Esophagus squamous epithelium (tissue), 5 donors: Measurements from ENCODE around the gene FGD2. TPM values are rescaled to one million over a fixed set of nuclear protein-coding genes. Genes with fewer than 3 reads are reported as not detected.

Source experiments
- DNase-seq: peaks from one replicate; lab custom pipeline; 2025; lab: John Stamatoyannopoulos, UW
- H3K27ac ChIP-seq, 4 donors: fragments of 200-600 bp; sonication (generic); one replicate each; pipeline ENCODE4 v1.5.1; 2016 to 2019; ENCODE audit warnings: mild to moderate bottlenecking in 1 of 4
- H3K27me3 ChIP-seq, 4 donors: fragments of 200-600 bp; sonication (generic); 1 replicate in 3 of 4; 2 replicates in 1 of 4; pipeline versions ENCODE4 v1.5.1 to v1.6.0; 2017 to 2021; ENCODE audit warnings: antibody characterized with exemption in 1 of 4
- H3K36me3 ChIP-seq, 3 donors: fragments of 200-600 bp; sonication (generic); one replicate each; pipeline ENCODE4 v1.5.1; 2016 to 2019
- H3K4me1 ChIP-seq, 3 donors: fragments of 200-600 bp; sonication (generic); one replicate each; pipeline ENCODE4 v1.5.1; 2017 to 2019
- H3K4me3 ChIP-seq, 4 donors: fragments of 200-600 bp; sonication (generic); 1 replicate in 3 of 4; 2 replicates in 1 of 4; pipeline ENCODE4 v1.5.1; 2016 to 2019; ENCODE audit warnings: mild to moderate bottlenecking in 2 of 4, moderate library complexity in 1 of 4
- H3K9me3 ChIP-seq, 3 donors: fragments of 200-600 bp; sonication (generic); one replicate each; pipeline ENCODE4 v1.5.1; 2016 to 2019
- POLR2A ChIP-seq, 4 donors: fragments of 450-650 bp; IDR thresholded peaks; one replicate each; pipeline ENCODE4 v1.6.1; 2017; ENCODE audit warnings: antibody characterized with exemption in 4 of 4, mild to moderate bottlenecking in 4 of 4, moderate library complexity in 3 of 4
- WGBS, 2 donors: methylation state at CpG; one replicate each; pipeline ENCODE4 v1.1.5; 2018; 5-methylcytosine and 5-hydroxymethylcytosine counted together
- intact Hi-C: fragments of 100-400 bp; cut with DNase I; formaldehyde crosslinking; loops from one replicate; pipeline ENCODE4 v1.15.0; 2022
- total RNA-seq, 4 donors: library from RNA; depleted of rRNA; stranded (reverse); fragments of >200 nt; gene quantifications; one replicate each; pipeline ENCODE4 v1.1.0, GENCODE V29; 2016
- TF ChIP-seq, protein P1 (sequence below), 6 experiments: fragments of 450-650 bp in 4 of 6; fragments of 200-600 bp in 2 of 6; sonication (generic) in 2 of 6; IDR thresholded peaks; one replicate each; pipeline ENCODE4 v1.5.1; 2016 to 2019; ENCODE audit warnings: antibody characterized with exemption in 6 of 6, mild to moderate bottlenecking in 4 of 6, moderate library complexity in 4 of 6
- donor health status: DM: yes; HTN: yes; CAD: no.

The FGD2 gene
- total RNA-seq, 4 donors from 2014 or later = 2.6 to 13.4 (median 5.3) TPM

DNA sequence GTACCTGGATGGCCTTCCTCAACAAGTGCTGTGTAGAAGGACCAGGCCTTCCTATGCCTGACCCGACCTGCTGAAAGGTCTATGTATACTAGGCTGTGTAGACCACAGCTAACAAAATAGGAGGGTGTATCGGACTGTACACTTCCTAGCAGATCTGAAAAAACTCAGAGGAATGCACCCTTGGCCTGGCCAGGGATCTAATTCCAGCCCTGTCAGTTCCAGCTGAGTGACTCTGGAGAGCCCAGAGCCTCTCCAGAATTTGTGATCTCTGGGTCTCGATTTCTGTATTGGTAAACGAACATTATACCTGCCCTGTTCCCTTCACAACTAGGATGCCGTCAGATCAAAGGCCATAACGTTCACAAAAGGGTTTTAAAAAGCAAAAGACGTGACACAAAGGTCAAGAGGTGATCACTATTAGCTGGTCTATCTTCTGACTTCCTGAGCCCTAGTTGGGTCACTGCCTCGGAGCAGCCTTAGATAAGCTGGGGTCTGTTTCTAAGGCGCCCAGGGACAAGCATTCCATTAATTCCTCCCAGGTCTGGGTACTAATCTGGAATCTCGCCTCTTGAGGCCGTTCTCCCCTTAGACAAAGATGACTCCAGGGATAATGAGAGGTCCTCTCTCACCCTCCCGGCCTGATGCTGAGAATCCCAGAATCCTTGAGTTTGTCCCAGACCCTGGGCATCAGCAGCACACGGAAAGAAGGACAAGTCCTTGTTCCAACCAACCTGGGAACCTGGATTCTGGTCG is 33.4 kb upstream of the FGD2 start:
- Histone ChIP-seq H3K36me3 (peaks cover 51 to 100% (median 76%) of the 10 kb centered on the region in 3 donors), H3K4me1 (peaks cover 0 to 38% (median 21%) of the 10 kb centered on the region in 3 donors), H3K27me3 (no peaks in the 10 kb centered on the region), H3K27ac (no peak overlapping the region), H3K9me3 (no peaks in the 10 kb centered on the region), H3K4me3 (no peak overlapping the region)
- DNase-seq = no peak
- WGBS, 2 donors = 87 to 88% methylated on average over 10 to 12 of the region's 14 CpGs
- intact Hi-C loops = no loop called here
- TF ChIP-seq, protein P1, sequence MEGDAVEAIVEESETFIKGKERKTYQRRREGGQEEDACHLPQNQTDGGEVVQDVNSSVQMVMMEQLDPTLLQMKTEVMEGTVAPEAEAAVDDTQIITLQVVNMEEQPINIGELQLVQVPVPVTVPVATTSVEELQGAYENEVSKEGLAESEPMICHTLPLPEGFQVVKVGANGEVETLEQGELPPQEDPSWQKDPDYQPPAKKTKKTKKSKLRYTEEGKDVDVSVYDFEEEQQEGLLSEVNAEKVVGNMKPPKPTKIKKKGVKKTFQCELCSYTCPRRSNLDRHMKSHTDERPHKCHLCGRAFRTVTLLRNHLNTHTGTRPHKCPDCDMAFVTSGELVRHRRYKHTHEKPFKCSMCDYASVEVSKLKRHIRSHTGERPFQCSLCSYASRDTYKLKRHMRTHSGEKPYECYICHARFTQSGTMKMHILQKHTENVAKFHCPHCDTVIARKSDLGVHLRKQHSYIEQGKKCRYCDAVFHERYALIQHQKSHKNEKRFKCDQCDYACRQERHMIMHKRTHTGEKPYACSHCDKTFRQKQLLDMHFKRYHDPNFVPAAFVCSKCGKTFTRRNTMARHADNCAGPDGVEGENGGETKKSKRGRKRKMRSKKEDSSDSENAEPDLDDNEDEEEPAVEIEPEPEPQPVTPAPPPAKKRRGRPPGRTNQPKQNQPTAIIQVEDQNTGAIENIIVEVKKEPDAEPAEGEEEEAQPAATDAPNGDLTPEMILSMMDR (IDR thresholded peaks at IDR 0.05) = no peak
- TF ChIP-seq POLR2A (IDR thresholded peaks at IDR 0.05) = no peak

DNA sequence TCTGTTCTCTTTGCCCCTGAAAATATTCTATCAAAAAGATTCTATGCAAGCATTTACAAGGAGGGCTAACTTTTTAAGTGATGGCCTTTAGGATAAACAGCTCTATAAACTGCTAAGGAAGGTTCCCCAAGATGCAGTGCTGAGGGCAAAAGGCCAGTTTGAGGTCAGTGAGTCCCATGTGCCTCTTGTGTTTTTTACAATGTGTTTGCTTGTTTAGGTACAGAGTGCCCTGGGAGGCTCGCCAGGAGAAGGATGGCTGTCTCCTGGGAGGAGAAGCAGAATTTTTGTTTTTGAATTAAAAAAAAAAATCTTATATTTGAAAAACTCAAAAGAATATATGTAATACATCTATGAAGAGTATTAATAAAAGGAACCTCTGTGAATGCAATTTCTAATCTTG is 32.3 kb upstream of the FGD2 start:
- DNase-seq = no peak
- no peak for TF ChIP-seq POLR2A (IDR thresholded peaks at IDR 0.05)
- TF ChIP-seq, protein P1 (IDR thresholded peaks at IDR 0.05) = no peak
- H3K36me3 ChIP-seq = peaks cover 53 to 100% (median 83%) of the 10 kb centered on the region in 3 donors
- whole genome bisulfite sequencing, 2 donors = 83 to 100% methylated on average over 1 of the region's 1 CpG
- H3K27me3 ChIP-seq = no peaks in the 10 kb centered on the region
- no peak overlapping the region for H3K27ac ChIP-seq
- peaks cover 0 to 33% (median 21%) of the 10 kb centered on the region in 3 donors for H3K4me1 ChIP-seq
- intact Hi-C loops = no loop called here
- no peak overlapping the region for H3K4me3 ChIP-seq
- no peaks in the 10 kb centered on the region for H3K9me3 ChIP-seq

DNA sequence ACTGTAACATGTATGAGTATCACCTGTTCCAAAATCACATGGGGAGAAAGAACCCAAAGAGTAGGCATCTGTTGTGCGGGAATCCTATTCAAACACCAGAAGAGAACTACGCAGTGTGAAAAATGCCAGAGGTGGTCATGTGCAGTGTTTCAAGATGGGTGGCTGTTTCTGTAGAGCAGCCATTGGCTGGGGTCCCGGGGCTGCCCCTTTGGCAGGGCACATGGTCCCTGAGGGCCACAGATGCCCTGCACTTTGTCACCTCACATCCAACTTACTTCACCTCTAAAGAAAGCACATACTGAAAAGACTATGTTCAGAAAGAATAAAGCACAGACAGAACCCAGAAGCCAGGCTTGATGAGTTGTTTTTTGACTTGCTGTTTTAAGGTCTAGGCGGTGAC is 31.8 kb upstream of the FGD2 start:
- no peaks in the 10 kb centered on the region for H3K27me3 ChIP-seq
- TF ChIP-seq, protein P1 (IDR thresholded peaks at IDR 0.05) = no peak
- TF ChIP-seq POLR2A (IDR thresholded peaks at IDR 0.05) = no peak
- 89 to 92% methylated on average over 4 of the region's 4 CpGs for WGBS, 2 donors
- peaks cover 0 to 29% (median 17%) of the 10 kb centered on the region in 3 donors for H3K4me1 ChIP-seq
- H3K27ac ChIP-seq = no peak overlapping the region
- H3K9me3 ChIP-seq = no peaks in the 10 kb centered on the region
- DNase-seq = no peak
- no peak overlapping the region for H3K4me3 ChIP-seq
- H3K36me3 ChIP-seq = peaks cover 52 to 100% (median 83%) of the 10 kb centered on the region in 3 donors
- intact Hi-C loops = no loop called here

DNA sequence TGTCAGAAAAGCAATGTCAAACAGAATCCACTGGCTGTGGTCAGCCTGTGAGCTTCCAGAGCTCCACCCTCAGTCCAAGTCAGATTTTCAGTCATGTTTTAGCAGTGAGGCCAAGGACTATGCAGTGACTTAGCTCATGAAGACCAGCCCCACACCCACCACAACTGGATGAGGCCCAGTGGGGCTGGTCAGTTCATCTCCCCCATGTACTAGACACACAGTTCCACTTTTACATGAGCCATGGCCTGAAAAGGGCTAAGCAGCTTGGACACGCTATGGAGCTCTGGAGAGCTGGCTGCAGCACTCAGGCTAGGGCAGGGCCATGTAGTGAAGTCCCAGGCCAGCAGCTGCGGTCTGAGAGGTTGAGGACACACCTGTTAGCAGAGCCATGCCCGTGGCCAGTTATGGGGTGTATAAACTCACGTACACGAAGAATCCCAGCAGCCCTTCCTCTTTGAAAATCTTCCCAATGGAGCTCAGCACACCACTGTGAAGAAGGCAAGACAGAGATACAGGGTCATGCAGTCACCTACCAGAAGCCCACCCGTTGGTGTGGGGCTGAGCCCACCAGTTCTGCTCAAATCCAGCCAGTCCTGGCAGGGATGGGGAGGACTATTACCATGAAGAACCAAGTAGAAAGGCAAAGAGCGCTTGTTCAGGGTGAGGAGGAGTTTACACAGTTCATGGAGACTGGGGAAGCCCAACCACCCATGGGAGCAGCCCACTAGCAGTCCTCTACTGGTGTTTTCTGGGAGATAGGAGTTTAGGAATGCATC is 30.0 kb upstream of the FGD2 start:
- TF ChIP-seq POLR2A (IDR thresholded peaks at IDR 0.05) = no peak
- TF ChIP-seq, protein P1 (IDR thresholded peaks at IDR 0.05) = no peak
- no peak overlapping the region for H3K4me3 ChIP-seq
- WGBS, 2 donors = 75 to 89% methylated on average over 5 of the region's 7 CpGs
- intact Hi-C loops = no loop called here
- H3K9me3 ChIP-seq = no peaks in the 10 kb centered on the region
- peak overlapping the region in 1 of 4 donors; percentile 25 for H3K27ac ChIP-seq
- H3K27me3 ChIP-seq = no peaks in the 10 kb centered on the region
- peaks cover 44 to 99% (median 68%) of the 10 kb centered on the region in 3 donors for H3K36me3 ChIP-seq
- peaks cover 0 to 27% (median 2%) of the 10 kb centered on the region in 3 donors for H3K4me1 ChIP-seq
- DNase-seq = no peak

DNA sequence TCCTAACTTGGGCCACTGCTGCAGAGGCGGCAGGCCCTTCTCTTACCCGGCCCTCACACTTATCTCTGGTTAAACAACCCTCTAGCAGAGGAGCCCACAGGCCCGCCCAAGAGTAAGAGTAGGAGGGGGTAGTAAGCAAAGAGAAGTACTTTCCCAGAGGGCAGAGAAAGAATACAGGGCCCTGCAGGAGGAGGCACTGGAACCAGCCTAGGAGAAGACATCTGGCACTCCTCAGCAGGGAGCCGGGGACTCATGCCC is 29.5 kb upstream of the FGD2 start:
- peak overlapping the region in 1 of 4 donors; percentile 25 for H3K27ac ChIP-seq
- H3K4me1 ChIP-seq = peaks cover 0 to 27% (median 3%) of the 10 kb centered on the region in 3 donors
- H3K4me3 ChIP-seq = no peak overlapping the region
- no peak for DNase-seq
- WGBS, 2 donors = 76 to 90% methylated on average over 2 to 4 of the region's 4 CpGs
- peaks cover 43 to 99% (median 62%) of the 10 kb centered on the region in 3 donors for H3K36me3 ChIP-seq
- intact Hi-C loops = no loop called here
- no peaks in the 10 kb centered on the region for H3K9me3 ChIP-seq
- TF ChIP-seq, protein P1 (IDR thresholded peaks at IDR 0.05) = no peak
- no peak for TF ChIP-seq POLR2A (IDR thresholded peaks at IDR 0.05)
- no peaks in the 10 kb centered on the region for H3K27me3 ChIP-seq
